Activated CD8-positive, alpha-beta T cell treated with anti-CD3 and anti-CD28 coated beads, Interleukin-2, amount 10 ng/mL, durations not matched to agents 7 days and 5 days (primary cell): ENCODE data around the gene SLC35F6. TPM values are rescaled to one million over a fixed set of nuclear protein-coding genes. Genes with fewer than 3 reads are reported as not detected.

ENCODE experiments used
- ATAC-seq: fragments of 150-1000 bp; cut with Tn5 transposase; one replicate; pipeline ENCODE4 v1.10.0; 2021; ENCODE audit warnings: moderate library complexity
- CTCF ChIA-PET: fragments of 350-600 bp; sonication (Branson Sonifier 250); formaldehyde crosslinking; loops from one replicate; lab custom pipeline; 2021; ENCODE audit warnings: antibody characterized with exemption; lab: Charles Lee
- POLR2A ChIA-PET: fragments of 350-600 bp; sonication (Branson Sonifier 250); formaldehyde crosslinking; loops from one replicate; lab custom pipeline; 2021; ENCODE audit warnings: antibody characterized with exemption; lab: Charles Lee
- DNase-seq: peaks from one replicate; pipeline ENCODE4 v3.0.0-alpha.2; 2020
- H3K27ac Mint-ChIP-seq: one replicate; pipeline ENCODE4 v1.8.0; 2021; ENCODE audit warnings: mild to moderate bottlenecking, mixed read lengths
- H3K27me3 Mint-ChIP-seq: one replicate; pipeline ENCODE4 v1.8.0; 2021; ENCODE audit warnings: low read depth, mixed read lengths
- H3K36me3 Mint-ChIP-seq: one replicate; pipeline ENCODE4 v1.8.0; 2021; ENCODE audit warnings: low read depth, mixed read lengths
- H3K4me1 Mint-ChIP-seq: one replicate; pipeline ENCODE4 v1.8.0; 2021; ENCODE audit warnings: low read depth, mixed read lengths
- H3K4me3 Mint-ChIP-seq: one replicate; pipeline ENCODE4 v1.8.0; 2021; ENCODE audit warnings: mild to moderate bottlenecking, mixed read lengths
- H3K9me3 Mint-ChIP-seq: one replicate; pipeline ENCODE4 v1.8.0; 2022; ENCODE audit warnings: mixed read lengths; ENCODE audit not compliant: insufficient read depth
- total RNA-seq, 2 experiments: library from RNA; stranded (reverse); gene quantifications; one replicate each; pipeline ENCODE4 v1.2.3, GENCODE V29; 2021

Gene SLC35F6
- total RNA-seq, 2 experiments from 2014 or later: 21.0 to 21.1 TPM

DNA sequence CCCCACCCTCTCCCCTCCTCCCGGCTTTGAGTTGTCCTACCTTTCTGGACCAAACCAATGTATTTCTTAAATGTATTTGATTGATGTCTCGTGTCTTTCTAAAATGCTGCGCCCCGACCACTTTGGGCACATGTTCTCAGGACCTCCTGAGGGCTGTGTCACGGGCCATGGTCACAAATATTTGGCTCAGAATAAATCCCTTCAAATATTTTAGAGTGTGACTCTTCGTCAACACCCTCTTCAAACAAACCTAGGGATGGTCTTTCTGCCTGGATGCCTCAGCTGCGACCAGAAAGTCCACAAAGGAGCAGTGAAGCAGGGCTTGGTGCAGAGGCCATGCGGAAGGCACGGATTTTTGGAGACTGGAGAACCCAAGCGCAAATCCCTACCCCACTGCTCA is 1.1 kb upstream of the SLC35F6 start:
- POLR2A ChIA-PET: interaction anchor here (1.1 to 2.1 kb wide), 2 partner anchors 9 to 23 kb away, joined by 7 read pairs; partner anchors contain the start of gene CENPA
- Mint-ChIP-seq H3K9me3 (no peaks in the 10 kb centered on the region), H3K4me3 (peak overlapping the region; percentile 52), H3K27ac (no peak overlapping the region), H3K27me3 (peaks cover 7% of the 10 kb centered on the region), H3K4me1 (peaks cover 40% of the 10 kb centered on the region), H3K36me3 (peaks cover 1% of the 10 kb centered on the region)
- CTCF ChIA-PET: no interaction called here
- ATAC-seq (no peak), DNase-seq (no peak)

DNA sequence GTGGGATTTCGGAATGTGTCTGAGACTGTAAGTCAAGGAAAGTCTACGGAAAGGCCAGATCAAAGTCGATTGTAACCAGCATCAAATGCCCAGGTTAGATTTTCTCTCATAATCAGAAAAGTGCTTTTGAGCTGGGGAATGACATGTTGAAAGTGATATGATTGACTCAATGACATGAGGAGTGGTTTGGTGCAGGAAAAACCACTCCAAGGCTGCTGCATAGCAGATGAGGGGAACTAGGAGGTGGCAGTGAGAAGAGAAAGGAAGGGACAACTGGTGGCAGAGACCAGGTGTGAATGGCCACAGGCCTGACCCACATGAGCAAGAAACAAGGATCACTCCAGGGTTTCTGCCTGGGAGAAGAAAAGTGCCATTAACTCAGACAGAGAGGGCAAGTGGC is 822 bp downstream of the SLC35F6 start:
- ChIA-PET CTCF (no interaction called here), POLR2A (interaction anchor here (0.6 to 2.1 kb wide), 2 partner anchors 21 to 285 kb away, joined by 3 to 7 read pairs; partner anchors contain the start of gene CENPA)
- peak overlapping the region; percentile 86 for H3K27ac Mint-ChIP-seq
- peak overlapping the region; percentile 94 for H3K4me3 Mint-ChIP-seq
- H3K9me3 Mint-ChIP-seq: no peaks in the 10 kb centered on the region
- peaks cover 11% of the 10 kb centered on the region for H3K36me3 Mint-ChIP-seq
- H3K27me3 Mint-ChIP-seq: peaks cover 7% of the 10 kb centered on the region
- ATAC-seq (no peak), DNase-seq (no peak)
- peaks cover 52% of the 10 kb centered on the region for H3K4me1 Mint-ChIP-seq

DNA sequence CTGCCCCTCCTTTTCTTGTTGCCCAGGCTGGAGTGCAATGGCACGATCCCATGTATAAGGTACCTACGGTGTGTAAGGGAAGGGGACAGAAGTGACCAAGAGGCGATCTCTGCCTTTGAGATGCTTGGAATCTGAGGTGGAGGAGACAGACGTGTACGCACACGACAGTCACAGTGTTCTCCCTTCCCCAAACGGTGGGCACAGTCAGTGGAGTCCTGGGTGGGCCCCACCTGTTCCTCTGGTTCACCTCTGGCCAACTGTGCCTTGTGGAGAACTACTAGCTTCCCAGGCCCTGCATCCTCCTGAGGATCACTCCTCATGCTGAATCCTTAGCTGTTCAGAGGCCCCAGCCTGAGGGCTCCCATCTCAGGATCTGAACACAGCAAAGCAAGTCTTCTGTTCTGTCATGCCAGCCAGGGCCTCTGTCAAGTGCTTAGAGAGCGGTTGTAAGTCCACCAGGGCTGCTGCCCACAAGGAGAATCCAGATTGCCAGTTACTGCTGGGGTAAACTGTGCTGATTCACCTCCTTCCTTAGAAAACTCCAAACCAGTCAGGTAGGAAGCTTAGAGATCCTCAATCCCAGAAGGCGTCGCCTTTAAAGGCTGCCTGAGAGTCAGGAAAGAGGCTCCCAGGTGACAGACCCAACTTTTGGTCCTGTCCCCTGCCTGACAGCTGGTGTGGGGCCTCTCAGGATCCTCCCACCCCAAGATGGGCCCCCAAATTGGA is 1.6 kb downstream of the SLC35F6 start:
- POLR2A ChIA-PET: interaction anchor here (0.9 to 2.1 kb wide), 2 partner anchors 17 to 20 kb away, joined by 3 to 7 read pairs; partner anchors contain the start of gene CENPA
- Mint-ChIP-seq H3K9me3 (no peaks in the 10 kb centered on the region), H3K27ac (peak overlapping the region; percentile 86), H3K27me3 (peaks cover 7% of the 10 kb centered on the region), H3K4me3 (peak overlapping the region; percentile 94), H3K4me1 (peaks cover 56% of the 10 kb centered on the region), H3K36me3 (peaks cover 13% of the 10 kb centered on the region)
- ATAC-seq: no peak
- DNase-seq: no peak
- CTCF ChIA-PET: no interaction called here

DNA sequence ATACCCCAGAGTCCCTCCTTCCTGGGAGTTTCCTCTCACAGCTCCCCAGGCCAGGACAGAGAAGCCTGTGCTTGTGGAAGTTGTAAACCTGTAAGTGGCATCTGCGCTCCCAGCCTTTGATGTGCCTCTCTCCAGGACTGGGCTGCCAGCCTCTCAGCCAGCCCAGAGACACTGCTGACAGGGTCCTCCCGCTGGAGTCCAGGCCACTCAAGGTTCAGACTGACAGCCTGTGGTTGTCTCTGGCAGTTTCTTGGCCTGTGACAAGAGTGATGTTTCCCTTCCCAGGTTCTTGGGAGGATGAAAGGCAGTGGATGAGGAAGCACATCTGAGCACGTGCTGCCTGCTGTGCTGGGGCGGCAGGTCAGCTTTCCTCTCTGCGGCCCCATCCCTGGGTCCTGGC is 3.0 kb downstream of the SLC35F6 start:
- H3K4me1 Mint-ChIP-seq: peaks cover 69% of the 10 kb centered on the region
- H3K27ac Mint-ChIP-seq: peak overlapping the region; percentile 48
- no peak for DNase-seq
- ATAC-seq: no peak
- peaks cover 3% of the 10 kb centered on the region for H3K27me3 Mint-ChIP-seq
- H3K4me3 Mint-ChIP-seq: no peak overlapping the region
- H3K9me3 Mint-ChIP-seq: no peaks in the 10 kb centered on the region
- POLR2A ChIA-PET: no interaction called here
- peaks cover 16% of the 10 kb centered on the region for H3K36me3 Mint-ChIP-seq
- CTCF ChIA-PET: interaction anchor here (1.2 kb wide), 1 partner anchor 162 kb away, joined by 3 read pairs; no protein-coding TSS in a partner anchor

DNA sequence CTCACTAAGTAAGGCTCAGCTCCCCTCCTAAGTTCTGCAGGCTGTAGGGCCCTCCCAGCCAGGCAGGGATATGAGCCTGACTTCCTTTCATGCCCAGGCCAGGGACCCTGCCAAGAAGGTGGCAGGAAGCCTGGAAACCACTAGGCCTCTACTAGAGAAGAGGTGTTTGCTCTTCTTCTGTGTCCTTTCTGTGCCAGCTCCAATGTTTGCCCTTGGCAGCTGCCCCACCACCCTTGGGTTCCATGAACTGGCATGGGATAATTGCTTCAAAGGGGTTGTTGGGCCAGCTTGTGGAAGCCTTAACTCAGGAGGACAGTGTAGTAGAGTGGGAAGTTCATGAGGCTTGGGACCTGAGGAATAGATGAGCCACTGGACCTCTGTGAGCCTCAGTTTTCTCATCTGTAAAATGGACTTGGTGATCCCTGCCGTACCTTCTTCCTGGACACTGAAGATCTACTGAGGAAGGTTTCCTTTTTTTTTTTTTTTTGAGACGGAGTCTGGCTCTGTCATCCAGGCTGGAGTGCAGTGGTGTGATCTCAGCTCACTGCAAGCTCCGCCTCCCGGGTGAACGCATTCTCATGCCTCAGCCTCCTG is 3.9 kb downstream of the SLC35F6 start:
- H3K4me1 Mint-ChIP-seq: peaks cover 77% of the 10 kb centered on the region
- no peak overlapping the region for H3K4me3 Mint-ChIP-seq
- CTCF ChIA-PET: interaction anchor here (1.2 to 1.7 kb wide), 3 partner anchors 14 to 163 kb away, joined by 3 to 6 read pairs (median 4); no protein-coding TSS in a partner anchor
- peak overlapping the region; percentile 61 for H3K27ac Mint-ChIP-seq
- POLR2A ChIA-PET: interaction anchor here (1.5 kb wide), 1 partner anchor 18 kb away, joined by 3 read pairs; the partner anchor contains the start of gene CENPA
- no peak for ATAC-seq
- H3K36me3 Mint-ChIP-seq: peaks cover 24% of the 10 kb centered on the region
- DNase-seq: no peak
- no peaks in the 10 kb centered on the region for H3K27me3 Mint-ChIP-seq
- no peaks in the 10 kb centered on the region for H3K9me3 Mint-ChIP-seq

DNA sequence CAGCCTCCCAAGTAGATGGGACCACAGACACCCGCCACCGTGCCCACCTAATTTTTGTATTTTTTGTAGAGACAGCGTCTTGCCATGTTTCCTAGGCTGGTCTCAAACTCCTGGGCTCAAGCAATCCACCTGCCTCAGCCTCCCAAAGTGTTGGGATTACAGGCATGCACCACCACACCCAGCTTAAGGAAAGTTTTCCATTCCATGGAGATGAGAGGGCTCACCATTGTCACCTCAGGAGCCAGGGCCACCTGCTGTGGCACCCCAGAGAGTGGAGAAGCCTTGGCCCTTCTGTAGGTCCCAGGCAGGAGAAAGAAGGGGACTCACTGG is 4.6 kb downstream of the SLC35F6 start:
- H3K27ac Mint-ChIP-seq: peak overlapping the region; percentile 74

DNA sequence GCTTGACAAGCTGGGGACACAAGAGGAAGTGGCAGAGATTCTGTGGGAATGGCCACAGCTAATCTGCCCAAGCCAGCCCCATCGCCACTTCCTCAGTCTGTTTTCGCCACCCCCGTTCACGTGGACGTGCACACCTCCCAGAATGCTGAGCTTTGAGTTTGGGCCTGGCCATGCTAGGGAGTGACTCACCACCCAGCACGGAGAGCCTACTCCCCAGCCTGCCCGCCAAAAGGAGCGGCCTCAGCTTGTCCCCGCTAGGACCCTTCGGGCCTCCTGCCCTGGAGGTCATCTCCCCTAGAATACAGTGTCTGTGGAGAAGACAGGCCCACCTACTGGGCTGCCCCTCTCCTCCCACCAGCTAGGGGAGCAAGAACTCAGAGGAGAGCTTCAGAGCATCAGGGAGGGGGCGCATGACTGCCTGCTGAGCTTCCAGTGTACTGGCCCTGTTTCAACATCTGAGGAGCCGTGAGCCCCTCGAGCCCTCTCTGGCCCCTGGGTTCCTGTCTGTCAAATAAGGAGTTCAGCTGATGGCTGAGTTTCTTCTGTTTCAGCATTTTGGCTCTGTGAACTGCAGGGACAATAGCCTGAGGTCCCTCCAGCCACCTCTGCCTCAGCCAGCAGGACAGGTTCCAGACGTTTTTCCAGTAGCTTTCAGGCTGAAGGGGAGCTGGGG is 5.1 kb downstream of the SLC35F6 start:
- ChIA-PET POLR2A (interaction anchor here (1.5 kb wide), 1 partner anchor 16 kb away, joined by 3 read pairs; the partner anchor contains the start of gene CENPA), CTCF (interaction anchor here (0.8 to 1.7 kb wide), 5 partner anchors 13 to 267 kb away, joined by 3 to 6 read pairs (median 3); no protein-coding TSS in a partner anchor)
- ATAC-seq (peak; percentile 40), DNase-seq (peak; percentile 63)
- Mint-ChIP-seq H3K36me3 (peaks cover 24% of the 10 kb centered on the region), H3K27ac (peak overlapping the region; percentile 80), H3K9me3 (no peaks in the 10 kb centered on the region), H3K4me1 (peaks cover 84% of the 10 kb centered on the region), H3K27me3 (no peaks in the 10 kb centered on the region), H3K4me3 (peak overlapping the region; percentile 40)

More for the DNA sequence above, 4.6 kb downstream of the SLC35F6 start:
- Mint-ChIP-seq H3K4me3 (peak overlapping the region; percentile 40), H3K9me3 (no peaks in the 10 kb centered on the region), H3K4me1 (peaks cover 79% of the 10 kb centered on the region), H3K36me3 (peaks cover 24% of the 10 kb centered on the region), H3K27me3 (no peaks in the 10 kb centered on the region)
- CTCF ChIA-PET: interaction anchor here (0.8 to 1.7 kb wide), 5 partner anchors 14 to 266 kb away, joined by 3 to 6 read pairs (median 3); no protein-coding TSS in a partner anchor
- POLR2A ChIA-PET: interaction anchor here (1.5 kb wide), 1 partner anchor 17 kb away, joined by 3 read pairs; the partner anchor contains the start of gene CENPA
- ATAC-seq (no peak), DNase-seq (no peak)

DNA sequence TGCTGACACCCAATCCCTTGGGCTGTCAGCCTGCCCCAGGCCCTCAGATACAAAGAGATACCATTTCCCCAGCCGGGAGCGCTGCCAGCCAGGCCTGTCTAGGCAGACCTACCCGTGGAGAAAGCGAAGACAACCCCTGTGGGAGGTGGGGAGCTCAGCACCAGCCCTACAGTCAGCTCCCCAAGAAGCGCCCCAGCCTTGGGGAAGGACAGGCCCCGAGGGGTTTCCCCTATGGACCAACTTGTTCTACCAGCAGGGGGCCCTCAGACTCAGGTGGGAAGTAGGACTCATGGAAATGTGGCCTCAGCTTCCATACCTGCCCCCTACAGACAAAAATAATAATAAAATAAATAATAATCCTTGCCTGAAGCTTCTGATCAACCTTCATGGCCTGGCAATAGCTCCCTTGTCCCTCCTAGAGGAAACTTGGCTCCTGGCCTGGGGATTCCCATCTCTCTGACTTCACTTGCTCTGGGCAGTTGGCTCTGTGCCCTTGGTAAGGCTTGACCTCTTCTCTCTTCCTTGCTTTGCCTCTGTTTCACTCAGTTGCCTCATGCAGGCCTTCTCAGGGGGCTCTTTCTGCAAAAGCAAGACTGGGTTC is 7.0 kb downstream of the SLC35F6 start:
- H3K4me1 Mint-ChIP-seq: peaks cover 73% of the 10 kb centered on the region
- H3K9me3 Mint-ChIP-seq: no peaks in the 10 kb centered on the region
- H3K27me3 Mint-ChIP-seq: no peaks in the 10 kb centered on the region
- ChIA-PET CTCF (interaction anchor here (1.1 to 1.9 kb wide), 2 partner anchors 11 to 532 kb away, joined by 4 to 8 read pairs; no protein-coding TSS in a partner anchor), POLR2A (interaction anchor here (0.5 to 1.1 kb wide), 2 partner anchors 14 to 336 kb away, joined by 3 read pairs; no protein-coding TSS in a partner anchor)
- ATAC-seq (no peak), DNase-seq (no peak)
- no peak overlapping the region for H3K4me3 Mint-ChIP-seq
- peak overlapping the region; percentile 34 for H3K27ac Mint-ChIP-seq
- peaks cover 37% of the 10 kb centered on the region for H3K36me3 Mint-ChIP-seq

DNA sequence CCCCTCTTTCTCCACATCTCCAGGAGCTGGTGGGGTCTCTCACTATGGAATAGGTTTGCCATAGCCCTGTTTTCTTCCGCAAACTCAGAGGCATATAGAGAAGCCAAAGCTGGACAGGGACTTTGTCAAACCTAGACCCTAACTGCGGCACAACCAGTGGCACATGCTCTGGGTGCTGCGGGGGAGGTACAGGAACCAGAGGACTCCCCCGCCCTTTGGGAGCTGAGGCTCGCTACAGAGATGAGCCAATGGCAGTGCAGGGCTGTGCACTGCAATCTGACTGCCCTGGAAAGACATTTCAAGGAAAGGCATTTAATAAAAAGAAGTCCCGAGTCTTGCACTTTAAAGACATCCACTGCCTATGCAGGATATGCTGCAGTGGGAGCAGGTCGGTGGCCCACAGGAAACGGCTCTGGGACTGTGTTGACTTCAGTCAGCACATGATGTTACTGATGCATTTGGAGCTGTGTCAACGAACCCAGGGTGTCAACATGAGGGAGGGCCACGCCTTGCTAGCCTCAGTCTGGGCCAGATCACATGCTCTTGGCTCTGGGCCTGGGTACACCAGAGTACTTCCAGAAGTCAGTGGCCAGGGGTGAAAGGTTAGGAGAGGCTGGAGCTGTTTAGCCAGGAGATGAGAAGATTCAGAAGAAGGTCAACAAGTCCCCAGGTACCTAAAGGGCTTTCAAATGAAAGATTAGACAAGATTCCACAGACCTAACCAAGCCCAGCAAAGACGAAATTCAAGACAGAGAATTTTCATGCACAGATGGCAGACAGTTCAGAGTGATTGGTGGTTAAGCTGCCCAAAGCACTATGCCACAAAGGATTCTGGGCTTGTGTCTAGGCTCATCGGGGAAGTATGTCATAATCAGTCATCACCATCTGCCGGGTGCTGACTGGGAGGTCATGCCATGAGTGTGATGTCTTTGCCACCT is 8.2 kb downstream of the SLC35F6 start:
- DNase-seq (peak; percentile 71), ATAC-seq (peak; percentile 74)
- H3K4me3 Mint-ChIP-seq: peak overlapping the region; percentile 51
- no peaks in the 10 kb centered on the region for H3K27me3 Mint-ChIP-seq
- peaks cover 44% of the 10 kb centered on the region for H3K36me3 Mint-ChIP-seq
- ChIA-PET CTCF (interaction anchor here (1.0 to 1.9 kb wide), 4 partner anchors 9 to 167 kb away, joined by 3 to 8 read pairs (median 4); partner anchors contain the start of gene CENPA), POLR2A (interaction anchor here (0.5 to 1.4 kb wide), 5 partner anchors 9 to 170 kb away, joined by 3 to 7 read pairs (median 4); partner anchors contain the start of genes CENPA and SLC35F6)
- H3K9me3 Mint-ChIP-seq: no peaks in the 10 kb centered on the region
- peaks cover 68% of the 10 kb centered on the region for H3K4me1 Mint-ChIP-seq
- H3K27ac Mint-ChIP-seq: peak overlapping the region; percentile 91

DNA sequence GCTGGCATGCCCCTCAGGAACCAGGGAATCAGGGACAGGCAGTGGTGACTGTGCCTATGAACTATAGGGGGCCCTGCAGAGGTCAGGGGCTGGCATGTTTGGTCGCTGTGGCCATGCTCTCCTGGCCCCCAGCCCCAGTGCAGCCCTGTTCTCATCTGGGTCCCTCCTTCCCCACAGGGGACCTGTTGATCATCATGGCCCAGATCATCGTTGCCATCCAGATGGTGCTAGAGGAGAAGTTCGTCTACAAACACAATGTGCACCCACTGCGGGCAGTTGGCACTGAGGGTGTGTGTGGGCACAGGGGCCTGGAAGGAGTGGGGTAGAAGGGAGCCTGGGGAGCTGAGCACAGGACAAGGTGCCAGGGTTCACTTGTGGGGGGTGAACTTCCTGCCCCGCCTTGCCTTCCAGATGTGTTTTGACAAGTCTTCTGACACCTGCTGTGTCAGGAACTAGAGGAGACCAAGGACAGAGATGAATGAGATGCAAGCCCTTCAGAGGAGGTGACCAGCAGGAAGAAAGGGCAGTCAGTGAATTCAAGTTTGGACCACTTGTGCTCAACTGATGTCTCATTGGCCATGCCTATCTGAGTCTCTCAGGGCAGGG is 12.2 kb downstream of the SLC35F6 start:
- POLR2A ChIA-PET: interaction anchor here (1.0 kb wide), 1 partner anchor 9 kb away, joined by 3 read pairs; the partner anchor contains the start of gene CENPA
- no peaks in the 10 kb centered on the region for H3K27me3 Mint-ChIP-seq
- DNase-seq: no peak
- no peak for ATAC-seq
- H3K36me3 Mint-ChIP-seq: peaks cover 54% of the 10 kb centered on the region
- H3K9me3 Mint-ChIP-seq: no peaks in the 10 kb centered on the region
- H3K4me1 Mint-ChIP-seq: peaks cover 33% of the 10 kb centered on the region
- no peak overlapping the region for H3K4me3 Mint-ChIP-seq
- CTCF ChIA-PET: interaction anchor here (0.7 to 1.4 kb wide), 3 partner anchors 9 to 70 kb away, joined by 3 to 4 read pairs (median 3); partner anchors contain the start of gene CENPA
- H3K27ac Mint-ChIP-seq: peak overlapping the region; percentile 55
